ENCODE measurements around the gene ADRA1B. TPM values are rescaled to one million over a fixed set of nuclear protein-coding genes. Genes with fewer than 3 reads are reported as not detected.
"Not testable (repeated sequence)": the region's sequence is repeated elsewhere in the genome, so short reads cannot be mapped to it uniquely, and the experiment has no call there.

Gene ADRA1B
- total RNA-seq, 1 experiment from 2014 or later, result 0.29 TPM

DNA sequence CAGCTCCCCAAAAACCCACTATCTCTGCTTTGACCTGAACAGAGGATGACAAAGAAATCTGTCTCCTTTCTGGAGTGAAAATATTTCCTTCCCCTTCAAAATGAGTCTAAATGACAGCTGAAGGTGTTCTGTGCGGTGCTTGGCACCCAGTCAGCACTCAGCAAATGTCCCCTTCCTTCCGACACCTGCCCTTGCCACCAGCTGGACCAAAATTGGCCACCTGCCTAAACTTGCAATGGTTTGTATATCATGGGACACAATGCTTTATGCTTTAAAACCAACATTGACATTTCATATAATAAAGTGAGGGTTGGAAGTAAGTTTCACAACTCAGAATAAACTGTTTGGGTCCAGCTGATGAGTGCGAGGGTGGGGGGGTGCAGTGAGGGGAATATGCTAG lies 85.2 kb downstream of the ADRA1B start:
- H2AFZ ChIP-seq (ENCODE audit: low read length), result no peak overlapping the region
- H4K20me1 ChIP-seq (ENCODE audit: low read length), result no peaks in the 10 kb centered on the region
- intact Hi-C loops (cut with micrococcal nuclease), result no loop called here
- H3K4me1 ChIP-seq (ENCODE audit: insufficient read depth, low read length), result no peaks in the 10 kb centered on the region
- BruUV-seq (replicated peaks), result no TSS peak
- no peak overlapping the region for H3K9ac ChIP-seq (ENCODE audit: low read length)
- TF ChIP-seq EZH2phosphoT487 (IDR thresholded peaks at IDR 0.05; ENCODE audit: borderline replicate concordance, low read length), result no peak
- no peak for TF ChIP-seq EZH2 (IDR thresholded peaks at IDR 0.05; ENCODE audit: low read length, unreplicated experiment)
- TF ChIP-seq, protein P1, sequence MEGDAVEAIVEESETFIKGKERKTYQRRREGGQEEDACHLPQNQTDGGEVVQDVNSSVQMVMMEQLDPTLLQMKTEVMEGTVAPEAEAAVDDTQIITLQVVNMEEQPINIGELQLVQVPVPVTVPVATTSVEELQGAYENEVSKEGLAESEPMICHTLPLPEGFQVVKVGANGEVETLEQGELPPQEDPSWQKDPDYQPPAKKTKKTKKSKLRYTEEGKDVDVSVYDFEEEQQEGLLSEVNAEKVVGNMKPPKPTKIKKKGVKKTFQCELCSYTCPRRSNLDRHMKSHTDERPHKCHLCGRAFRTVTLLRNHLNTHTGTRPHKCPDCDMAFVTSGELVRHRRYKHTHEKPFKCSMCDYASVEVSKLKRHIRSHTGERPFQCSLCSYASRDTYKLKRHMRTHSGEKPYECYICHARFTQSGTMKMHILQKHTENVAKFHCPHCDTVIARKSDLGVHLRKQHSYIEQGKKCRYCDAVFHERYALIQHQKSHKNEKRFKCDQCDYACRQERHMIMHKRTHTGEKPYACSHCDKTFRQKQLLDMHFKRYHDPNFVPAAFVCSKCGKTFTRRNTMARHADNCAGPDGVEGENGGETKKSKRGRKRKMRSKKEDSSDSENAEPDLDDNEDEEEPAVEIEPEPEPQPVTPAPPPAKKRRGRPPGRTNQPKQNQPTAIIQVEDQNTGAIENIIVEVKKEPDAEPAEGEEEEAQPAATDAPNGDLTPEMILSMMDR (conservative IDR thresholded peaks at IDR 0.05; ENCODE audit: low read depth, low read length), result no peak
- H3K36me3 ChIP-seq (ENCODE audit: low read depth, low read length), result no peaks in the 10 kb centered on the region
- H3K27me3 ChIP-seq (ENCODE audit: low read length), result no peaks in the 10 kb centered on the region; the same call in 1 of the 2 replicates
- no peaks in the 10 kb centered on the region for H3F3A ChIP-seq (ENCODE audit: low read length, unreplicated experiment)
- ChIA-PET CTCF (no interaction called here), POLR2A (ENCODE audit: unreplicated experiment) (no interaction called here)
- DNase-seq (no peak), ATAC-seq (no peak)
- H3K79me2 ChIP-seq (ENCODE audit: low read length), result no peaks in the 10 kb centered on the region
- H3K27ac ChIP-seq (ENCODE audit: low read length), result no peak overlapping the region
- H3K9me3 ChIP-seq (ENCODE audit: low read length), result no peaks in the 10 kb centered on the region
- H3K4me2 ChIP-seq (ENCODE audit: low read length), result no peak overlapping the region
- H3K4me3 ChIP-seq (ENCODE audit: low read length), result no peak overlapping the region
- no peaks in the 10 kb centered on the region for H3K9me2 ChIP-seq (replicated peaks; ENCODE audit: low read length)

DNA sequence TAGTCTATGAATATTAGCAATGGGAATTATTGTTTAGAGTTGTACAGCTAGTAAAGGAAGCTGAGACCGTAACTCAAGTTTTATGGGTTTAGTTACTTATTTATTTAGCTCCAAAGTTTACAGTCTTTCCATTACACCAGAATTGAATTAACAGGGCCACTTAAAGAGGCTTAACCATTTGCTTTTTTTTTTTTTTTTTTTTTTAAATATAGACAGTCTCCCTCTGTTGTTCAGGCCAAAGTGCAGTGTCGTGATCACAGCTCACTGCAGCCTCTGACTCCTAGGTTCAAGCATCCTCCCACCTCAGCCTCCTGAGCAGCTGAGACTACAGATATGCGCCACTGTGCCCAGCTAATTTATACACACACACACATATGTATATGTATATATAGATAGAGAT lies 91.2 kb downstream of the ADRA1B start:
- ChIA-PET POLR2A (ENCODE audit: unreplicated experiment) (interaction anchor here (0.7 kb wide), 1 partner anchor 304 kb away, joined by 24 read pairs; no protein-coding TSS in a partner anchor), CTCF (no interaction called here)
- H4K20me1 ChIP-seq (ENCODE audit: low read length), result peaks cover 16% of the 10 kb centered on the region
- no TSS peak for BruUV-seq (replicated peaks)
- H3K4me2 ChIP-seq (ENCODE audit: low read length), result no peak overlapping the region
- ATAC-seq (no peak), DNase-seq (no peak)
- intact Hi-C loops (cut with micrococcal nuclease), result no loop called here
- H3K4me3 ChIP-seq (ENCODE audit: low read length), result no peak overlapping the region
- H3K4me1 ChIP-seq (ENCODE audit: insufficient read depth, low read length), result peaks cover 19% of the 10 kb centered on the region
- H3K27ac ChIP-seq (ENCODE audit: low read length), result no peak overlapping the region
- H3K79me2 ChIP-seq (ENCODE audit: low read length), result peaks cover 36% of the 10 kb centered on the region
- H3K9me2 ChIP-seq (replicated peaks; ENCODE audit: low read length), result no peaks in the 10 kb centered on the region
- H2AFZ ChIP-seq (ENCODE audit: low read length), result no peak overlapping the region
- no peak for TF ChIP-seq EZH2 (IDR thresholded peaks at IDR 0.05; ENCODE audit: low read length, unreplicated experiment)
- TF ChIP-seq, protein P1 (conservative IDR thresholded peaks at IDR 0.05; ENCODE audit: low read depth, low read length), result no peak
- TF ChIP-seq EZH2phosphoT487 (IDR thresholded peaks at IDR 0.05; ENCODE audit: borderline replicate concordance, low read length), result no peak
- no peaks in the 10 kb centered on the region for H3F3A ChIP-seq (ENCODE audit: low read length, unreplicated experiment)
- no peak overlapping the region for H3K9ac ChIP-seq (ENCODE audit: low read length)
- no peaks in the 10 kb centered on the region for H3K27me3 ChIP-seq (ENCODE audit: low read length)
- no peaks in the 10 kb centered on the region for H3K9me3 ChIP-seq (ENCODE audit: low read length)
- H3K36me3 ChIP-seq (ENCODE audit: low read depth, low read length), result peaks cover 15% of the 10 kb centered on the region

DNA sequence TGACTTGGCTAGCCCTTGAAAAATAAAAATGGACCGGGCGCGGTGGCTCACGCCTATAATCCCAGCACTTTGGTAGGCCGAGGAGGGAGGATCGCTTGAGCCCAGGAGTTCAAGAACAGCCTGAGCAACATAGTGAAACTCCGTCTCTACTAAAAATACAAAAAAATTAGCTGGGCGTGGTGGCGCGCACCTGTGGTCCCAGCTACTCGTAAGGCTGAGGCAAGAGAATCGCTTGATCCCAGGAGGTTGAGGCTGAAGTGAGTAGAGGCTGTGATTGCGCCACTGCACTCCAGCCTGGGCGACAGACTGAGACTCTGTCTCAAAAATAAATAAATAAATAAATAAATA lies 92.2 kb downstream of the ADRA1B start:
- H3K9me3 ChIP-seq (ENCODE audit: low read length); H3K9ac ChIP-seq (ENCODE audit: low read length); H3K27me3 ChIP-seq (ENCODE audit: low read length); ATAC-seq; DNase-seq; H3K27ac ChIP-seq (ENCODE audit: low read length); H3K9me2 ChIP-seq (replicated peaks; ENCODE audit: low read length); BruUV-seq (replicated peaks); H3F3A ChIP-seq (ENCODE audit: low read length, unreplicated experiment); intact Hi-C loops (cut with micrococcal nuclease): not testable (repeated sequence)
- POLR2A ChIA-PET (ENCODE audit: unreplicated experiment), result interaction anchor here (1.1 kb wide), 1 partner anchor 8 kb away, joined by 3 read pairs; no protein-coding TSS in a partner anchor
- Histone ChIP-seq H3K4me1 (ENCODE audit: insufficient read depth, low read length) (peaks cover 19% of the 10 kb centered on the region), H3K36me3 (ENCODE audit: low read depth, low read length) (peaks cover 23% of the 10 kb centered on the region), H4K20me1 (ENCODE audit: low read length) (peaks cover 16% of the 10 kb centered on the region), H3K4me3 (ENCODE audit: low read length) (peak overlapping the region; percentile 26; the same call in 1 of the 2 replicates), H3K79me2 (ENCODE audit: low read length) (peaks cover 44% of the 10 kb centered on the region), H3K4me2 (ENCODE audit: low read length) (peak overlapping the region; percentile 47), H2AFZ (ENCODE audit: low read length) (peak overlapping the region; percentile 92)
- CTCF ChIA-PET, result interaction anchor here (2.2 kb wide), 1 partner anchor 13 kb away, joined by 5 read pairs; no protein-coding TSS in a partner anchor
